Loucy (cell line): ENCODE measurements around the gene XXYLT1.

Experiments
- H2AFZ ChIP-seq: fragments of 200-600 bp; sonication (generic); 2 replicates; pipeline ENCODE4 v1.6.0; 2016; ENCODE audit warnings: antibody characterized with exemption, mild to moderate bottlenecking, low read length, moderate library complexity
- H3F3A ChIP-seq: fragments of 200-600 bp; 2 replicates; pipeline ENCODE4 v1.6.0; 2016; ENCODE audit warnings: antibody characterized with exemption, low read depth, mild to moderate bottlenecking
- H3K27me3 ChIP-seq: fragments of 200-600 bp; sonication (generic); 2 replicates; pipeline ENCODE4 v1.6.1; 2014; ENCODE audit warnings: low read length, mild to moderate bottlenecking; ENCODE audit not compliant: insufficient read depth, poor library complexity, severe bottlenecking
- H3K36me3 ChIP-seq: fragments of 200-600 bp; sonication (generic); 2 replicates; pipeline ENCODE4 v1.6.1; 2016; ENCODE audit warnings: low read length; ENCODE audit not compliant: insufficient read depth
- H3K4me1 ChIP-seq: fragments of 200-600 bp; sonication (generic); 2 replicates; pipeline ENCODE4 v1.5.1; 2014; ENCODE audit warnings: low read length, mild to moderate bottlenecking; ENCODE audit not compliant: insufficient read depth, poor library complexity, severe bottlenecking
- H3K4me2 ChIP-seq: fragments of 200-600 bp; sonication (generic); 2 replicates; pipeline ENCODE4 v1.6.0; 2014; ENCODE audit warnings: antibody characterized with exemption, low read length, low read depth, mild to moderate bottlenecking; ENCODE audit not compliant: poor library complexity, severe bottlenecking
- H3K4me3 ChIP-seq: fragments of 200-600 bp; sonication (generic); 2 replicates; pipeline ENCODE4 v1.5.1; 2014; ENCODE audit warnings: low read length, mild to moderate bottlenecking, mixed read lengths; ENCODE audit not compliant: poor library complexity, severe bottlenecking
- H3K79me2 ChIP-seq: fragments of 200-600 bp; sonication (generic); 2 replicates; pipeline ENCODE4 v1.6.1; 2014; ENCODE audit warnings: low read length; ENCODE audit not compliant: insufficient read depth
- H3K9ac ChIP-seq: fragments of 200-600 bp; sonication (generic); 2 replicates; pipeline ENCODE4 v1.6.0; 2014; ENCODE audit warnings: mild to moderate bottlenecking, low read depth, low read length, moderate library complexity; ENCODE audit not compliant: poor library complexity, severe bottlenecking
- H3K9me2 ChIP-seq: fragments of 200-600 bp; sonication (generic); replicated peaks from 2 replicates; pipeline ENCODE4 v1.6.1; 2016; ENCODE audit warnings: low read depth, low read length, mixed read lengths
- H3K9me3 ChIP-seq: fragments of 200-600 bp; sonication (generic); 2 replicates; pipeline ENCODE4 v1.6.1; 2014; ENCODE audit warnings: mild to moderate bottlenecking, antibody characterized with exemption, low read length, low read depth; ENCODE audit not compliant: insufficient read depth
- H4K20me1 ChIP-seq: fragments of 200-600 bp; sonication (generic); 2 replicates; pipeline ENCODE4 v1.6.0; 2014; ENCODE audit warnings: antibody characterized with exemption, low read length, mild to moderate bottlenecking; ENCODE audit not compliant: insufficient read depth, poor library complexity, severe bottlenecking
- CTCF ChIP-seq: fragments of 200-600 bp; sonication (generic); conservative IDR thresholded peaks from 2 replicates; pipeline ENCODE4 v1.5.1; 2014; ENCODE audit warnings: mild to moderate bottlenecking, antibody characterized with exemption, low read length
- EZH2phosphoT487 ChIP-seq: fragments of 200-600 bp; IDR thresholded peaks from 2 replicates; pipeline ENCODE4 v1.6.1; 2018; ENCODE audit warnings: antibody characterized with exemption, mild to moderate bottlenecking, moderate library complexity, borderline replicate concordance

XXYLT1 gene

GRCh38 chr3:195020185-195020584, 250.8 kb downstream of the XXYLT1 start:
- no peak overlapping the region for H3K9ac ChIP-seq
- H3K4me3 ChIP-seq = no peak overlapping the region
- no peaks in the 10 kb centered on the region for H3K9me3 ChIP-seq
- H3K4me1 ChIP-seq = peaks cover 5% of the 10 kb centered on the region
- H3K4me2 ChIP-seq = no peak overlapping the region
- H3K9me2 ChIP-seq = no peaks in the 10 kb centered on the region
- TF ChIP-seq CTCF (no peak), EZH2phosphoT487 (no peak)
- H3K36me3 ChIP-seq = no peaks in the 10 kb centered on the region
- H2AFZ ChIP-seq = no peak overlapping the region
- no peaks in the 10 kb centered on the region for H4K20me1 ChIP-seq
- H3F3A ChIP-seq = no peaks in the 10 kb centered on the region
- no peaks in the 10 kb centered on the region for H3K27me3 ChIP-seq
- no peaks in the 10 kb centered on the region for H3K79me2 ChIP-seq

DNA sequence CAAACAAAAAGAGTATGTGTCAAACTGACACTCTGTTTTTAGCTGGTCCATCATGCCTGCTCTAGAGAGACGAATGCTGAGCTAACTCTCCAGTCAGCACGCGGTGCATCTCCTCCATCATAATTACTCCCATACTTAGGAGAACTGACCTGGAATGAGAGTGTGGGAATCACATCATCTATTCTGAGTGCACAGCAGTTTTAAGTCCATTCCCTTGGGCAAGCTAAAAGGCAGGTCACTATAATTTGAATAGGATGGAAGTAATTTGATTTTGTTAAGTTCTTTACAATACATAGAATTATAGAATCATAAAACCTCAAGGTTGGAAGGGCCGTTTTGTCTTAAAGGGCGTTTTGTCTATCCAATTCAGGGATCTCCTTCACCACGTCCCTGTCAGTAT, 251.6 kb downstream of the XXYLT1 start:
- H3K79me2 ChIP-seq = no peaks in the 10 kb centered on the region
- H3K4me1 ChIP-seq = peaks cover 14% of the 10 kb centered on the region
- H4K20me1 ChIP-seq = no peaks in the 10 kb centered on the region
- H2AFZ ChIP-seq = no peak overlapping the region
- TF ChIP-seq CTCF = no peak
- no peak for TF ChIP-seq EZH2phosphoT487
- no peaks in the 10 kb centered on the region for H3K9me3 ChIP-seq
- no peaks in the 10 kb centered on the region for H3K9me2 ChIP-seq
- no peak overlapping the region for H3K4me3 ChIP-seq
- H3K36me3 ChIP-seq = no peaks in the 10 kb centered on the region
- no peaks in the 10 kb centered on the region for H3F3A ChIP-seq
- H3K27me3 ChIP-seq = no peaks in the 10 kb centered on the region
- no peak overlapping the region for H3K4me2 ChIP-seq
- H3K9ac ChIP-seq = no peak overlapping the region
